PC-9 (cell line): ENCODE measurements around the gene TMCC1. TPM values are rescaled to one million over a fixed set of nuclear protein-coding genes. Genes with fewer than 3 reads are reported as not detected.

Source experiments
- BruUV-seq: library from RNA; stranded (reverse); fragments of 400-500 nt; replicated peaks from 2 replicates; lab custom pipeline; 2021; lab: Mats Ljungman, UMichigan
- CTCF ChIA-PET: fragments of 300-600 bp; sonication (Branson Sonifier 250); formaldehyde crosslinking; loops from one replicate; lab custom pipeline; 2022; ENCODE audit warnings: antibody characterized with exemption; lab: Charles Lee
- POLR2A ChIA-PET: fragments of 300-600 bp; sonication (Branson Sonifier 250); formaldehyde crosslinking; loops from one replicate; lab custom pipeline; 2022; ENCODE audit warnings: antibody characterized with exemption; ENCODE audit not compliant: unreplicated experiment; lab: Charles Lee
- DNase-seq, 2 experiments: peaks; one replicate each; pipeline versions ENCODE4 v3.0.0 to v3.0.0-alpha.2; 2015 to 2022; ENCODE audit warnings: mixed read lengths in 1 of 2
- H2AFZ ChIP-seq: fragments of 200-600 bp; sonication (generic); 2 replicates; pipeline ENCODE4 v1.8.1; 2017; ENCODE audit warnings: antibody characterized with exemption
- H3F3A ChIP-seq: fragments of 200-600 bp; sonication (generic); 2 replicates; pipeline ENCODE4 v1.8.1; 2017; ENCODE audit warnings: antibody characterized with exemption, mild to moderate bottlenecking, low read depth; ENCODE audit not compliant: insufficient read depth
- H3K27ac ChIP-seq: fragments of 200-600 bp; sonication (generic); 2 replicates; pipeline ENCODE4 v1.6.1; 2016; ENCODE audit warnings: mixed run types
- H3K27me3 ChIP-seq: fragments of 200-600 bp; sonication (generic); 2 replicates; pipeline ENCODE4 v1.6.1; 2016; ENCODE audit warnings: low read depth, mixed run types; ENCODE audit not compliant: insufficient read depth
- H3K36me3 ChIP-seq: fragments of 200-600 bp; sonication (generic); 2 replicates; pipeline ENCODE4 v1.6.1; 2016; ENCODE audit warnings: low read depth, mixed run types
- H3K4me1 ChIP-seq: fragments of 200-600 bp; sonication (generic); replicated peaks from 2 replicates; pipeline ENCODE4 v1.6.1; 2016; ENCODE audit warnings: mixed run types; ENCODE audit not compliant: insufficient read depth
- H3K4me2 ChIP-seq: fragments of 200-600 bp; sonication (generic); 2 replicates; pipeline ENCODE4 v1.6.1; 2017; ENCODE audit warnings: mixed run types
- H3K4me3 ChIP-seq: fragments of 200-600 bp; sonication (generic); 2 replicates; pipeline ENCODE4 v1.6.1; 2016; ENCODE audit warnings: mixed run types
- H3K79me2 ChIP-seq: fragments of 200-600 bp; sonication (generic); 2 replicates; pipeline ENCODE4 v1.6.1; 2017; ENCODE audit warnings: low read depth, mixed run types
- H3K9me2 ChIP-seq: fragments of 200-600 bp; sonication (generic); 2 replicates; pipeline ENCODE4 v1.8.1; 2017; ENCODE audit warnings: mild to moderate bottlenecking; ENCODE audit not compliant: insufficient read depth
- H3K9me3 ChIP-seq: fragments of 200-600 bp; sonication (generic); 2 replicates; pipeline ENCODE4 v1.8.1; 2016; ENCODE audit warnings: low read depth; ENCODE audit not compliant: insufficient read depth
- H4K20me1 ChIP-seq: fragments of 200-600 bp; sonication (generic); 2 replicates; pipeline ENCODE4 v1.8.1; 2017; ENCODE audit not compliant: insufficient read depth
- EZH2 ChIP-seq: fragments of 200-600 bp; sonication (generic); IDR thresholded peaks from 2 replicates; pipeline ENCODE4 v1.8.0; 2017; ENCODE audit warnings: antibody characterized with exemption, low read depth
- intact Hi-C: fragments of 100-400 bp; cut with micrococcal nuclease; formaldehyde crosslinking; loops from one replicate; pipeline ENCODE4 v1.10.0; 2022; ENCODE audit not compliant: unreplicated experiment
- total RNA-seq: library from RNA; stranded (reverse); gene quantifications from 2 replicates; pipeline ENCODE4 v1.2.3, GENCODE V29; 2021
- TF ChIP-seq, protein P1 (sequence below): fragments of 200-600 bp; sonication (generic); conservative IDR thresholded peaks from 2 replicates; pipeline ENCODE4 v1.6.1; 2017; ENCODE audit warnings: mixed run types, antibody characterized with exemption, mild to moderate bottlenecking, moderate library complexity

The TMCC1 gene
- total RNA-seq, 1 experiment from 2014 or later, result 41.4 TPM

- H2AFZ ChIP-seq, result no peak overlapping the region
- no TSS peak for BruUV-seq
- ChIA-PET CTCF (no interaction called here), POLR2A (no interaction called here)
- peaks cover 97% of the 10 kb centered on the region for H3K79me2 ChIP-seq
- intact Hi-C loops, result no loop called here
- H3F3A ChIP-seq, result peaks cover 21% of the 10 kb centered on the region; the same call in 1 of the 2 replicates
- DNase-seq, result no peak
- H3K4me1 ChIP-seq, result peaks cover 20% of the 10 kb centered on the region
- H3K4me2 ChIP-seq, result 0 out of 2 replicates have a peak overlapping the region, but pooled peaks have one; percentile 0
- no peaks in the 10 kb centered on the region for H3K9me3 ChIP-seq
- H3K9me2 ChIP-seq, result no peaks in the 10 kb centered on the region
- TF ChIP-seq, protein P1, sequence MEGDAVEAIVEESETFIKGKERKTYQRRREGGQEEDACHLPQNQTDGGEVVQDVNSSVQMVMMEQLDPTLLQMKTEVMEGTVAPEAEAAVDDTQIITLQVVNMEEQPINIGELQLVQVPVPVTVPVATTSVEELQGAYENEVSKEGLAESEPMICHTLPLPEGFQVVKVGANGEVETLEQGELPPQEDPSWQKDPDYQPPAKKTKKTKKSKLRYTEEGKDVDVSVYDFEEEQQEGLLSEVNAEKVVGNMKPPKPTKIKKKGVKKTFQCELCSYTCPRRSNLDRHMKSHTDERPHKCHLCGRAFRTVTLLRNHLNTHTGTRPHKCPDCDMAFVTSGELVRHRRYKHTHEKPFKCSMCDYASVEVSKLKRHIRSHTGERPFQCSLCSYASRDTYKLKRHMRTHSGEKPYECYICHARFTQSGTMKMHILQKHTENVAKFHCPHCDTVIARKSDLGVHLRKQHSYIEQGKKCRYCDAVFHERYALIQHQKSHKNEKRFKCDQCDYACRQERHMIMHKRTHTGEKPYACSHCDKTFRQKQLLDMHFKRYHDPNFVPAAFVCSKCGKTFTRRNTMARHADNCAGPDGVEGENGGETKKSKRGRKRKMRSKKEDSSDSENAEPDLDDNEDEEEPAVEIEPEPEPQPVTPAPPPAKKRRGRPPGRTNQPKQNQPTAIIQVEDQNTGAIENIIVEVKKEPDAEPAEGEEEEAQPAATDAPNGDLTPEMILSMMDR, result no peak
- no peak for TF ChIP-seq EZH2
- no peaks in the 10 kb centered on the region for H3K27me3 ChIP-seq
- H3K4me3 ChIP-seq, result no peak overlapping the region
- H3K27ac ChIP-seq, result peak overlapping the region; percentile 46
- peaks cover 6% of the 10 kb centered on the region; the same call in 1 of the 2 replicates for H4K20me1 ChIP-seq
- H3K36me3 ChIP-seq, result no peaks in the 10 kb centered on the region
Observed at GRCh38 chr3:129740090-129740489, 153.4 kb downstream of the TMCC1 start.

DNA sequence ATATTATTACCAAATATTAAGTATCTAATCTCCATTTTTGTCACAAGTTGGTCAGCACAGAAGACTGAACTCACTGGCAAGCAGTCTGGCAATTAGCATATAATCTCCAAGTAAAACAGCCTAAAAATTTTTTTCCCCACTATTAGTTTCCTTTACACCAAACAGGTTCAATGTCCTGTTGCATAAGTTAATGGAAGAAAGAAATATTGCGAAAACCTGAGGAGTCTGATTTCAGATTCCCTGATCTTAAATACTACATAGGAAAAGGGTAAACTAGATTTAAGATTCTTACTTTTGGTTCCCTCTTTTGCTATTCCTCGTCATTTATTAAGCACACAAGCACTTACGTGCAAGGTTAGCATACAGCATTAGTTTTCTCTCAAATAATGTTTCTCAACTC is 153.9 kb downstream of the TMCC1 start:
- H3K9me2 ChIP-seq, result no peaks in the 10 kb centered on the region
- intact Hi-C loops, result no loop called here
- 0 out of 2 replicates have a peak overlapping the region, but pooled peaks have one; percentile 0 for H3K4me2 ChIP-seq
- BruUV-seq, result no TSS peak
- H3K36me3 ChIP-seq, result no peaks in the 10 kb centered on the region
- H3K27me3 ChIP-seq, result no peaks in the 10 kb centered on the region
- DNase-seq, result peak in 1 of 2 experiments; percentile 37
- H2AFZ ChIP-seq, result no peak overlapping the region
- peaks cover 6% of the 10 kb centered on the region; the same call in 1 of the 2 replicates for H4K20me1 ChIP-seq
- no peak overlapping the region for H3K4me3 ChIP-seq
- ChIA-PET POLR2A (no interaction called here), CTCF (no interaction called here)
- H3K27ac ChIP-seq, result peak overlapping the region; percentile 46
- peaks cover 94% of the 10 kb centered on the region for H3K79me2 ChIP-seq
- H3K4me1 ChIP-seq, result peaks cover 17% of the 10 kb centered on the region
- no peaks in the 10 kb centered on the region for H3K9me3 ChIP-seq
- TF ChIP-seq, protein P1, result no peak
- no peak for TF ChIP-seq EZH2
- peaks cover 21% of the 10 kb centered on the region; the same call in 1 of the 2 replicates for H3F3A ChIP-seq

- no peaks in the 10 kb centered on the region for H3K36me3 ChIP-seq
- no peak for DNase-seq
- H3K4me1 ChIP-seq, result peaks cover 17% of the 10 kb centered on the region
- H4K20me1 ChIP-seq, result peaks cover 6% of the 10 kb centered on the region; the same call in 1 of the 2 replicates
- peaks cover 95% of the 10 kb centered on the region for H3K79me2 ChIP-seq
- ChIA-PET CTCF (no interaction called here), POLR2A (no interaction called here)
- H3K4me3 ChIP-seq, result no peak overlapping the region
- H3K27ac ChIP-seq, result no peak overlapping the region
- no peaks in the 10 kb centered on the region for H3K9me3 ChIP-seq
- H2AFZ ChIP-seq, result no peak overlapping the region
- intact Hi-C loops, result no loop called here
- H3K4me2 ChIP-seq, result no peak overlapping the region
- H3F3A ChIP-seq, result peaks cover 21% of the 10 kb centered on the region; the same call in 1 of the 2 replicates
- H3K9me2 ChIP-seq, result no peaks in the 10 kb centered on the region
- no peaks in the 10 kb centered on the region for H3K27me3 ChIP-seq
- no peak for TF ChIP-seq EZH2
- TF ChIP-seq, protein P1, result no peak
- no TSS peak for BruUV-seq
Observed at GRCh38 chr3:129738172-129738571, 155.3 kb downstream of the TMCC1 start.
